Measurements from ENCODE around the gene ZMYM1. TPM values are rescaled to one million over a fixed set of nuclear protein-coding genes. Genes with fewer than 3 reads are reported as not detected.

Gene ZMYM1
- total and polyA plus RNA-seq, 4 donors = 2.6 to 31.6 (median 8.5) TPM

- peak; percentile 29 for ATAC-seq (ENCODE audit: insufficient read depth, low FRiP score)
- 2 to 7% methylated on average over 17 of the region's 17 CpGs for WGBS, 2 donors
- no peak for TF ChIP-seq CTCF (IDR thresholded peaks at IDR 0.05; ENCODE audit: control extremely low read depth, extremely low read depth)
Measured at GRCh38 chr1:35030756-35031446, 48.3 kb upstream of the ZMYM1 start.

GRCh38 chr1:35032384-35032739 lies 46.8 kb upstream of the ZMYM1 start:
- no peak for TF ChIP-seq CTCF (IDR thresholded peaks at IDR 0.05; ENCODE audit: control extremely low read depth, extremely low read depth)
- Histone ChIP-seq H3K27me3 (ENCODE audit: control insufficient read depth in 3 of 3, insufficient read depth in 3 of 3, low read length in 2 of 3) (no peaks in the 10 kb centered on the region), H3K9ac (ENCODE audit: insufficient read depth in 1 of 2, low read length in 2 of 2) (no peak overlapping the region), H3K9me3 (ENCODE audit: control insufficient read depth in 4 of 4, insufficient read depth in 3 of 4, low read length in 3 of 4) (peaks cover 0 to 8% (median 2%) of the 10 kb centered on the region in 4 donors), H3K27ac (ENCODE audit: low read depth in 1 of 2, low read length in 1 of 2) (no peak overlapping the region), H3K4me1 (ENCODE audit: control insufficient read depth in 5 of 5, insufficient read depth in 5 of 5, low read length in 5 of 5) (peaks cover 0 to 16% (median 5%) of the 10 kb centered on the region in 5 donors), H3K36me3 (ENCODE audit: control insufficient read depth in 4 of 4, insufficient read depth in 4 of 4, low read length in 4 of 4) (peaks cover 0 to 4% (median 0%) of the 10 kb centered on the region in 4 donors), H3K4me3 (no peak overlapping the region)
- ATAC-seq (ENCODE audit: insufficient read depth, low FRiP score) (no peak), DNase-seq (peak in 1 of 3 donors; percentile 1)
- WGBS, 2 donors = 97 to 98% methylated on average over 1 of the region's 1 CpG

More at GRCh38 chr1:35030756-35031446, 48.3 kb upstream of the ZMYM1 start:
- Histone ChIP-seq H3K36me3 (ENCODE audit: control insufficient read depth in 4 of 4, insufficient read depth in 4 of 4, low read length in 4 of 4) (peaks cover 0 to 5% (median 3%) of the 10 kb centered on the region in 4 donors), H3K27ac (ENCODE audit: low read depth in 1 of 2, low read length in 1 of 2) (peak overlapping the region; percentile 87 to 88), H3K27me3 (ENCODE audit: control insufficient read depth in 3 of 3, insufficient read depth in 3 of 3, low read length in 2 of 3) (no peaks in the 10 kb centered on the region), H3K4me3 (peak overlapping the region; percentile 64), H3K9ac (ENCODE audit: insufficient read depth in 1 of 2, low read length in 2 of 2) (peak overlapping the region; percentile 85 to 88), H3K9me3 (ENCODE audit: control insufficient read depth in 4 of 4, insufficient read depth in 3 of 4, low read length in 3 of 4) (peaks cover 0 to 8% (median 2%) of the 10 kb centered on the region in 4 donors), H3K4me1 (ENCODE audit: control insufficient read depth in 5 of 5, insufficient read depth in 5 of 5, low read length in 5 of 5) (peaks cover 0 to 12% (median 5%) of the 10 kb centered on the region in 5 donors)
- peak in 2 of 3 donors; percentile 19 to 37 for DNase-seq

- no peak overlapping the region for H3K4me3 ChIP-seq
- H3K27me3 ChIP-seq (ENCODE audit: control insufficient read depth in 3 of 3, insufficient read depth in 3 of 3, low read length in 2 of 3) = no peaks in the 10 kb centered on the region
- no peak overlapping the region for H3K27ac ChIP-seq (ENCODE audit: low read depth in 1 of 2, low read length in 1 of 2)
- H3K36me3 ChIP-seq (ENCODE audit: control insufficient read depth in 4 of 4, insufficient read depth in 4 of 4, low read length in 4 of 4) = no peaks in the 10 kb centered on the region
- no peak for TF ChIP-seq CTCF (IDR thresholded peaks at IDR 0.05; ENCODE audit: control extremely low read depth, extremely low read depth)
- no peak overlapping the region for H3K9ac ChIP-seq (ENCODE audit: insufficient read depth in 1 of 2, low read length in 2 of 2)
- H3K9me3 ChIP-seq (ENCODE audit: control insufficient read depth in 4 of 4, insufficient read depth in 3 of 4, low read length in 3 of 4) = peaks cover 0 to 8% (median 2%) of the 10 kb centered on the region in 4 donors
- peaks cover 0 to 16% (median 4%) of the 10 kb centered on the region in 5 donors for H3K4me1 ChIP-seq (ENCODE audit: control insufficient read depth in 5 of 5, insufficient read depth in 5 of 5, low read length in 5 of 5)
- no peak for DNase-seq
- 97 to 100% methylated on average over 1 of the region's 1 CpG for WGBS, 2 donors
- ATAC-seq (ENCODE audit: insufficient read depth, low FRiP score) = no peak
Measured at GRCh38 chr1:35033346-35033745, 45.8 kb upstream of the ZMYM1 start.

Measured in lung (tissue), 12 donors.